Duodenal mucosa (tissue), 2 donors: Measurements from ENCODE around the gene CORO7.
A peak's percentile ranks its signal among the peaks of the same experiment; 100 is the strongest.

ENCODE experiments used
- H3K27ac ChIP-seq: one replicate; pipeline ENCODE4 v1.7.0; 2013; ENCODE audit warnings: low read depth, low read length
- H3K27me3 ChIP-seq, 2 donors: one replicate each; pipeline ENCODE4 v1.7.0; 2013; ENCODE audit warnings: low read length in 2 of 2, control low read depth in 1 of 2; ENCODE audit not compliant: insufficient read depth in 2 of 2, control insufficient read depth in 1 of 2
- H3K36me3 ChIP-seq, 2 donors: one replicate each; pipeline ENCODE4 v1.7.0; 2013; ENCODE audit warnings: low read length in 2 of 2, control low read depth in 1 of 2; ENCODE audit not compliant: insufficient read depth in 2 of 2, control insufficient read depth in 1 of 2
- H3K4me1 ChIP-seq, 2 donors: one replicate each; pipeline ENCODE4 v1.7.0; 2013; ENCODE audit warnings: low read length in 2 of 2, control low read depth in 1 of 2; ENCODE audit not compliant: insufficient read depth in 2 of 2, control insufficient read depth in 1 of 2
- H3K4me3 ChIP-seq, 2 donors: one replicate each; pipeline ENCODE4 v1.7.0; 2013; ENCODE audit warnings: low read length in 2 of 2, low read depth in 1 of 2
- H3K9ac ChIP-seq, 2 donors: one replicate each; pipeline ENCODE4 v1.7.0; 2013; ENCODE audit warnings: low read length in 2 of 2, low read depth in 1 of 2
- H3K9me3 ChIP-seq, 2 donors: one replicate each; pipeline ENCODE4 v1.7.0; 2013; ENCODE audit warnings: low read length in 2 of 2, control low read depth in 1 of 2; ENCODE audit not compliant: control insufficient read depth in 1 of 2

The CORO7 gene

DNA sequence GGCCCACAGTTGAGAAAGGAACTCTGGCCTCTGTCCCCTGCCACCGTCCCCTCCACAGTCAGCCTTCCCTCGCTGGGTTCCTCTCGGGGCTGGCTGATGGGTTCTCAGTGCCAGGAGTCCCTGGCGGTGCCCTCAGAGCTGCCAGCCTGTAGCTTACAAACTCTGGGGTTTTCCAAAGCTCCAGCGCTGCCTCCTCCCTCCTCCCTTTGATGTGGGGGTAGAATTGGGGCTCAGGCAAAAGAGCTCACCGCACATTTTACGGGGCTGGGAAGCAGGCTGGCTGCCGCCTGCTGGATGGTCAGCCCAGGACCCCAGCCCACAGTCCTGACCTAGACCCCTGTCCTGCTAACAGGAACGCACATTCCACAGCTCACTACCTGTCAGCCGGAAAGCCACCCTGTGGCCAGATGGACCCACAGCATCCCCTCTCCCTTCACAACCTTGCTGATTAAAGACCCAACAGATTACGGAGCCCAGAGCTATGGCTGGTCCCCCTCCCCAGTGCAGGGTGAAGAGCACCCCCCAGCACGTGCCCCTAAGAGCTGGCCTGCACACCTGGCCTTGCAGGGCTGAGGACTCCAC, 38.7 kb downstream of the CORO7 start:
- H3K4me1 ChIP-seq = peaks cover 4 to 5% of the 10 kb centered on the region in 2 donors
- no peak overlapping the region for H3K9ac ChIP-seq
- no peaks in the 10 kb centered on the region for H3K9me3 ChIP-seq
- H3K36me3 ChIP-seq = peaks cover 3 to 21% of the 10 kb centered on the region in 2 donors
- no peak overlapping the region for H3K27ac ChIP-seq
- H3K27me3 ChIP-seq = no peaks in the 10 kb centered on the region
- H3K4me3 ChIP-seq = no peak overlapping the region

DNA sequence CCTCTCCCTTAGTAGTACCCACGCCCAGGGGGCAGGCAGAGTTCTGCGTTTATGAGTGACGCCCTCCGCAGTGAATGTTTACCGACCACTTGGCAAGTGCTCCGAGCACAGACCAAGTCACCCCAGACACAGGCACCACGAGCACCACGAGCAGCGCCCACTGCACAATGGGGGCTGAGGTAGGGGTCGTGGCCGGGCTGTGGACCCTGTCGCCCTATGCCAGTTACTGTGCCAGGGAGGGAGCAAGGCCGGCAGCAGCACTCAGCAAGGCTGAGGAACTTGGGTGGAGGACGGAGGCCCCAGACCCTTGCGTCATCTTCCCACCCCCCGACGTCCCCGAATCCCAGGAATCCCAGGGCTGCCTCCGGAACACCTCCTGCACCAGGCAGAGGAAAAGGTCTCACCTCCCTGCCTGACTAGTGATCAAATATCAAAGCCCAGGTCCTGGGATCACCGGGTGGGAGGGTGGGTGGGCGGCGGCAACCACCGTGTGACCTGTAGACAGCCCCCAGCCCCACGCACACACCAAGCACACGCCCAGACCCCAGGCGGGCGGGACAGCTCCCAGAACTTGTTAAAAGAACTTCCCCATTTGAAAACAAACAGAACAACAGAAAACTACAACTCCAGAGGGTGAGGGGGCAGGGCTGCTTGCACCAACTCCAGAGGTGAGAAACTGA, 39.4 kb downstream of the CORO7 start:
- Histone ChIP-seq H3K36me3 (peaks cover 3 to 17% of the 10 kb centered on the region in 2 donors), H3K9me3 (no peaks in the 10 kb centered on the region), H3K4me3 (no peak overlapping the region), H3K27ac (peak overlapping the region; percentile 32), H3K27me3 (no peaks in the 10 kb centered on the region), H3K9ac (no peak overlapping the region), H3K4me1 (peaks cover 11% of the 10 kb centered on the region in 2 donors)

DNA sequence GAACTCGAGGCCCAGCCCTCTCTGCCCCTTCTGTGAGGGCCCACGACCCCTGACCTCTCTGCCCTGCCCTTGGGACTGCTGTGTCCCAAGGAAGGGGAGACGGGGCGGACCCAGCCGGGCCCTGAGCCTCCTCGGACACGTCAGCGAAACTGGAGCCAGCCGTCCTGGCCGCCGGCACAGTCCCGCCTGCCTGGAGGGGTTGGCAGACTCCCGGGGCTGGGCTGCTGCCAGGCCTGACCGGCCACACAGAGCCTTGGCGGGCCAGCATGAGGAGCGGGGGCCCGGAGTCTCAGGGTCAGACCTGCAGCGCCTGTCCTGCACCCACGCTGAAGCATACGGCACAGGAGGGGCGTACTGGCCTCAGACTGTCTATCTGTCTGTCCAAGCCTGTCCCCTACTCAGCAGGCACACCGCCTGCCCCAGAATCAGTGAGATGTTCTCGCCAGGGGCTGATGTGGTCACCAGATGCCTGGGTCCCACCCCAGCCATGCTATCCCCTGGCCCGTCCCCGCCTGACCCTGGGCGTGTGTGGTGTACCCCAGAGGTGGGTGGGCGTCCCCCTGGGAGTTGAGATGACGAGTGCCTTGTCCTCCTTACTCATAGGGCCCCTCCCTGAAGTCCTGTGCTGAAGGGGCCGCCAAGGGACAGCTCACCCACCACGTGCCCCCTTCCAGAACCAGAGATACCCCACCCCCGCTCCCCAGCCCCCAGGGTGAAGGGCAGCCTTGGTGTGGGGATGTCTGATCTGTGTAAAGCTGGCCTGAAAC, 40.1 kb downstream of the CORO7 start:
- peak overlapping the region; percentile 50 for H3K27ac ChIP-seq
- peaks cover 3 to 11% of the 10 kb centered on the region in 2 donors for H3K36me3 ChIP-seq
- no peaks in the 10 kb centered on the region for H3K9me3 ChIP-seq
- peaks cover 11% of the 10 kb centered on the region in 2 donors for H3K4me1 ChIP-seq
- H3K27me3 ChIP-seq = no peaks in the 10 kb centered on the region
- H3K4me3 ChIP-seq = no peak overlapping the region
- H3K9ac ChIP-seq = no peak overlapping the region

DNA sequence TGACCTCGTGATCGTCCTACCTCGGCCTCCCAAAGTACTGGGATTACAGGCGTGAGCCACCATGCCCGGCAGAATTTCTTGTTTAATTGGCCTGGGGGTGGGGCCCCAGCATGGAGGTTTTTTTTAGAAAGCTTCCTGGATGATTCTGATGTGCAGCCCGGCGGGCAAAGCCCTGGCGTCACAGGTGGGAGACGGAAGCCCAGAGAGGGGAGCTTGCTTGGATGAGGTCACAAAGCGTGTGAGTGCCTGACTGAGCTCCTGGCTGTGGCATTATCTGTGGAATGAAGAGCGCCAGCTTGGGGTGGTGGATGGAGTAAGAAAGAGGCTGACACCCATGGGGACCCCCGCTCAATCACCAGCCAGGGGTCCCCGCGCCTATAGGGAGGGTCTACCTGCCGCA, 40.7 kb downstream of the CORO7 start:
- Histone ChIP-seq H3K9me3 (no peaks in the 10 kb centered on the region), H3K36me3 (peaks cover 3 to 5% of the 10 kb centered on the region in 2 donors), H3K4me3 (no peak overlapping the region), H3K4me1 (peaks cover 11% of the 10 kb centered on the region in 2 donors), H3K9ac (no peak overlapping the region), H3K27ac (peak overlapping the region; percentile 50), H3K27me3 (no peaks in the 10 kb centered on the region)

DNA sequence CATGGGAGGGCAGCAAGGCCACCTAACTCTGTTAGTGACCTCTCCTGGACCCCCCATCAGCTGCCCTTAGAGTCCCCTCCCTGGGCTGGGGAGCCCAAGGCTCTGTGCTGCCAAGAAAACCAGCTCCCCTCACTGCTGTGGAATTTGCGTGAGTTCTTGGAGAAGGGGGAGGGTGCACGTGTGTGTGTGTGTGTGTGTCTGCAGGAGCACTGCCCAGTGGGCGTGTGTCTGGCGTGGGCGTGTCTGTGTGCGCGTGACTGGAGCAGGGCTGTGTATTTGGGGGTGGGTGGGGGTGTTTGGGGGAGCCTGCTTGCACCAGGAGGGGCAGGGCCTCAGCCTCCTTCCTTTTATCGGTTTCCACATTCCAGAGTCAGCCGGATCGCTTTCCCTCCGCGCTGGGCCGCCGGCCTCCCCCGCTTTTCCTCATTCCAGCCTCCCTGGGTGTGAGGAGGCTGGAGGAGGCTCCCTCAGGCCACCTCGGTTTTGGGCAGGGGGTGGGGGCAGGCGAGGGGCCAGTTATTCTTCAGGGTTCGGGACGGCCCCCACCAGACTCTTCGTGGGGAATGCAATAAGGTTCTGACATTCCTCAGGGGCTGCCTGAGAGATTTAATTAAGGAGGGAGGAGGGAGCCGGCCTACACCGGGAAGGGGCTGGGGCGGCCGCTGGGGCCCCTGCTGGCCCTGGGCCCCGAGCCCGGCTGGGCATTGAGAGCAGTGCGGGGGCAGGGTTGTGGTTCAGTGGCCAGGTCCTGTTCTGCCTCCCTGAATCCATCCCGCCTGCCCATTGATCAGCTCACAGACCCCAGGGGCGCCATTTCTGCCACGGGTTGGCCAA, 42.3 kb downstream of the CORO7 start:
- Histone ChIP-seq H3K36me3 (peaks cover 0 to 3% of the 10 kb centered on the region in 2 donors), H3K27me3 (no peaks in the 10 kb centered on the region), H3K4me1 (peaks cover 11 to 16% of the 10 kb centered on the region in 2 donors), H3K4me3 (peak overlapping the region; percentile 29 to 43), H3K9me3 (no peaks in the 10 kb centered on the region), H3K9ac (peak overlapping the region in 1 of 2 donors; percentile 51), H3K27ac (peak overlapping the region; percentile 58)

DNA sequence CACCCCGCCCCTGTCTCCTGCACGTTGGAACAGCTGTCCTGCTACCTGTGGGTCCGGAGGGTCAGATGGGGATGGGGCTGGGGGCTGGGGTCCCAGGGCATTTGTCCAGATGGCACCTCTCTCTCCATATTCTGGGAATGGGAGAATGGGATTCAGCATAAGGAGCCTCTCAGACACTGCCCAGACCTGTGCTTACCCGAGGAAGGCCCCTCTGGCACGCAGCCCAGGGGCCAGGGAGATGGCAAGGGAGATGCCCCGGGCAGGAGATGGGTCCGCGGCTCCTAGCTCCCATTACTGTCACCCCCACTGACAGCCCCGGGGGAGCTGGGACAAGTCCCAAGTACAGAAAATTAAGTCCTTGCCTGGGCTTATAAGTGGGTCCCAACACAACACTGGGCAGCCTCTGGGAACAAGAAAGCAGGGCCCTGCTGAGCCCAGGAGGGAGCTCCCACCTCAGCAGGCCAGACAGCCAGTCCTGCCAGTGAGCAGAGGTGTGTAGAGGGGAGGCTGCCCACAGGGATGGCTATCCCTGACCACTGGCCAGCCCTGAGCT, 43.0 kb downstream of the CORO7 start:
- H3K4me1 ChIP-seq = peaks cover 11 to 16% of the 10 kb centered on the region in 2 donors
- H3K36me3 ChIP-seq = peaks cover 0 to 3% of the 10 kb centered on the region in 2 donors
- peak overlapping the region; percentile 29 to 43 for H3K4me3 ChIP-seq
- H3K27me3 ChIP-seq = no peaks in the 10 kb centered on the region
- H3K9ac ChIP-seq = peak overlapping the region in 1 of 2 donors; percentile 51
- H3K9me3 ChIP-seq = no peaks in the 10 kb centered on the region
- H3K27ac ChIP-seq = peak overlapping the region; percentile 58

GRCh38 chr16:4372578-4373355, 43.6 kb downstream of the CORO7 start:
- H3K27ac ChIP-seq = peak overlapping the region; percentile 58
- peaks cover 11 to 16% of the 10 kb centered on the region in 2 donors for H3K4me1 ChIP-seq
- H3K9ac ChIP-seq = peak overlapping the region; percentile 38 to 51
- H3K4me3 ChIP-seq = peak overlapping the region; percentile 61 to 67
- peaks cover under 1 to 3% of the 10 kb centered on the region in 2 donors for H3K36me3 ChIP-seq
- H3K9me3 ChIP-seq = no peaks in the 10 kb centered on the region
- no peaks in the 10 kb centered on the region for H3K27me3 ChIP-seq

DNA sequence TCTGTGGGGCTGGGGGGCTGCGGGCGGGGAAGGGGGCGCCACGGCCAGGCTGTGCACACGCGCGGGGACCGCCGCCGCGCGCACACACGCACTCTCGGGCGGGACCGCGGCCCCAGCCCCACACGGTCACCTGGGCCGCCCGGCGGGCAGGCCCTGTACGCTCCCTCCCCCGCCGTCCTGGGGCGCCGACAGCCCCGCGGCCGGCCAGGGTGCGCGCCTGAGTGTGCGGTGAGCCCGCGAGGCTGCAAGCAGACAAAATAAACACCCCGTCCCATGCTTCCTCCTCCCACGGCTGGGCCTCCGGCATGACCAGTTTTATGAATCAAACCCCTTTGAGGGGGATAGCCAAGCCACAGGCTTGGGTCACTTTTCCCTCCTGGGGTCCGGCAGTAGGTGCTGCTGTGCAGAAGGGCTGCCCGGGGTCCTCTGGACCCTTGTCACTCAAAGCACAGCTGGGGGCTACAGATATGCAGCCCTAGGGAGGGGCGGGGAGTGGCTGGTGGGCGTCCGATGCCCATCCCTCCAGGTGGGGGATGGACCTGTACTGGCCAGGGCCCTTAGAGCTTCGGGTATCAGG, 44.3 kb downstream of the CORO7 start:
- H3K4me1 ChIP-seq = peaks cover 11 to 16% of the 10 kb centered on the region in 2 donors

More for the DNA sequence above, 44.3 kb downstream of the CORO7 start:
- peak overlapping the region; percentile 38 to 51 for H3K9ac ChIP-seq
- H3K4me3 ChIP-seq = peak overlapping the region; percentile 61 to 67
- peaks cover 3 to 7% of the 10 kb centered on the region in 2 donors for H3K36me3 ChIP-seq
- H3K27ac ChIP-seq = peak overlapping the region; percentile 56
- H3K9me3 ChIP-seq = no peaks in the 10 kb centered on the region
- H3K27me3 ChIP-seq = no peaks in the 10 kb centered on the region
